ENCODE measurements around the gene MCF2L. TPM values are rescaled to one million over a fixed set of nuclear protein-coding genes. Genes with fewer than 3 reads are reported as not detected.

The MCF2L gene
- total RNA-seq, 1 donor from 2014 or later: 0.61 TPM

DNA sequence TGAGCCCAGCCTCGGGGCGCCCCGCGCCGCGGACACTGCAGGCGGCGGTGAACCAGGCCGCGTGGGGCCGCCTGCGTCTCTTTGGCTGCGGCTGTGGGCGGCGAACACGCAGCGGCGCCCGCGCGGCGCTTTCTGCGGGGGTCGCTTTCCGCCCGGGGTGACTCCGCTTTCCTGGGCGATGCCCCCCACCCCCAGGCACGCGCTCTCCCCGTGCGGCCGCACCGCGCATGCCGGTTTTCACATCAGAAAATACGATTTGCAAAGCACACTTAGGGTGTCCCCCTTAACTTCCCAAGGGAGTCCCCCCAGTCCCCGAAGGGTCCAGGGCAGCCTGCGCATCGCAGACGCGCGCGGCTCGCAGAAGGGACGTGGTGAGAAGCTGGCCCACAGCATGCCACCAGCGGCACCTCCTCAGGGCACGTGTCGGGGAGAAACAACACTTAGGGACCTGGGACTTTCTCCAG is 141.9 kb downstream of the MCF2L start:
- intact Hi-C loops (cut with micrococcal nuclease): loop anchor here (5.0 kb wide), 1 partner anchor 101 kb away; no protein-coding TSS in a partner anchor

GRCh38 chr13:113111821-113112220 is 142.8 kb downstream of the MCF2L start:
- intact Hi-C loops (cut with micrococcal nuclease): loop anchor here (5.0 kb wide), 1 partner anchor 100 kb away; no protein-coding TSS in a partner anchor

DNA sequence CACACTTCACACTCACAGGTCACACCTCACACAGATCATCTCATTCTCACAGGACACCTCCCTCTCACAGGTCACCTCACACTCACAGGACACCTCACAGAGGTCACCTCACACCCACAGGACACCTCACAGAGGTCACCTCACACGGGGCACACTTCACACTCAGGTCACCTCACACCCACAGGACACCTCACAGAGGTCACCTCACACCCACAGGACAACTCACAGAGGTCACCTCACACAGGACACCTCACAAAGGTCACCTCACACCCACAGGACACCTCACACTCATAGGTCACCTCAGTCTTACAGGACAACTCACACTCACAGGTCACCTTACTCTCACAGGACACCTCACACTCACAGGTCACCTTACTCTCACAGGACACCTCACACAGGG is 143.5 kb downstream of the MCF2L start:
- intact Hi-C loops (cut with micrococcal nuclease): loop anchor here (5.0 kb wide), 1 partner anchor 100 kb away; no protein-coding TSS in a partner anchor

- intact Hi-C loops (cut with micrococcal nuclease): loop anchor here (5.0 kb wide), 1 partner anchor 99 kb away; no protein-coding TSS in a partner anchor
These were observed 144.2 kb downstream of the MCF2L start for GRCh38 chr13:113112893-113113845.

DNA sequence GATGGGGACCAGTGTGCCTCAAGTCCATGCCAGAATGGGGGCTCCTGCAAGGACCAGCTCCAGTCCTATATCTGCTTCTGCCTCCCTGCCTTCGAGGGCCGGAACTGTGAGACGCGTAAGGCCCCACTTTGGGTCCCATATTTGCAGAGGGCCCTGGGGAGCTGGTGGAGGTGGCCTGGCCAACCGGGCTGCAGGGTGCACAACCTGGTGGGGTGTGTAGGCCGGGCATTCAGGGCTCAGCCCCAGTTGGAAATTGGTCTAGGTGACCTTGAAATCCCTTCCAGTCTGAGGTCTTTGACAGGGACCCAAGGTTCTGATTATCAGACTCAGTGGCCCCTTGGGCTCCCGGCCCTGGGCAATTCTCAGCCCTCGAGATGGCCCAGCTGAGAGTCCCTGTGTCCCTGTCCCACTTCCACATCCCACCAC is 144.8 kb downstream of the MCF2L start:
- intact Hi-C loops (cut with micrococcal nuclease): loop anchor here (5.0 kb wide), 1 partner anchor 98 kb away; no protein-coding TSS in a partner anchor

DNA sequence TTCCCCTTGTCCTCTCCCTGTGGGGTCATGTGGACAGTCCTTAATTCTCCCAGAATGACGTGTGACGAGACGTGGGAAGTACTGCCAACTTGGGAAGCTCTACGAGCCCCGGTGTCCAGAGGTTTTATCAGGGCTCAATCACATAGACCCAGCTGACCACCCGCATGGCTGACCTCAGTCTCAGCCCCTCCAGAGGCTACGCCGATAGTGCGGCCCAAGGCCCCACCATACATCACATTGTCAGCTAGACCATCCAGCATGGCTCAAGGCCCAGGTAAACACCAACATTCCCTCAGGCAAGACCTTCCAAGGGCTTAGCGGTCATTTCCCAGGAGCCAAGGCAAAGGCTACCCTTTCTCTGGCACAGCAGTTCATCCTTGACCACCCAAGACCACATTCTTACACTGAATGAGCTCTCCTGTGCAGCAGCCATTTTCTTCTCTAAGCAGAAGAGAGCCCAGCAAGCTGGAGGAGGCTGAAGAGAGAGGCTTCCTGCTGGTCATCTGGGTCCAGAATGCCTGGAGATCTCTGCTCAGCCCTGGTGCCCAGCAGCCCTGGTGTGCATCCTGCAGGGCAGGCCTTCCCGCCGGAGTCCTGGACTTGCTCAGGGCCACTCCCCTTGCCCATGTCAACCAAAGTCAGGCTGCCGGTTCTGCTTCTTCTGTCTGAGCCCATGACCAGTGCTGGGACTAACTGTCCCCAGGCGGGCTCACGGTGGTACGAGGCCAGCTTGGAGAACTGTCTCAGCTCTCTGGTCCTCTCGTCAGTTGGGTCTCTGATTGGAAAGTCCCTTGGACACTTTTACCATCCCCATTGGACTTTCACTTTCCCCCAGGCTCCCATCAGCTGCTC is 145.7 kb downstream of the MCF2L start:
- intact Hi-C loops (cut with micrococcal nuclease): loop anchor here (5.0 kb wide), 1 partner anchor 98 kb away; no protein-coding TSS in a partner anchor

- intact Hi-C loops (cut with micrococcal nuclease): no loop called here
These were observed 146.6 kb downstream of the MCF2L start for GRCh38 chr13:113115363-113116205.

DNA sequence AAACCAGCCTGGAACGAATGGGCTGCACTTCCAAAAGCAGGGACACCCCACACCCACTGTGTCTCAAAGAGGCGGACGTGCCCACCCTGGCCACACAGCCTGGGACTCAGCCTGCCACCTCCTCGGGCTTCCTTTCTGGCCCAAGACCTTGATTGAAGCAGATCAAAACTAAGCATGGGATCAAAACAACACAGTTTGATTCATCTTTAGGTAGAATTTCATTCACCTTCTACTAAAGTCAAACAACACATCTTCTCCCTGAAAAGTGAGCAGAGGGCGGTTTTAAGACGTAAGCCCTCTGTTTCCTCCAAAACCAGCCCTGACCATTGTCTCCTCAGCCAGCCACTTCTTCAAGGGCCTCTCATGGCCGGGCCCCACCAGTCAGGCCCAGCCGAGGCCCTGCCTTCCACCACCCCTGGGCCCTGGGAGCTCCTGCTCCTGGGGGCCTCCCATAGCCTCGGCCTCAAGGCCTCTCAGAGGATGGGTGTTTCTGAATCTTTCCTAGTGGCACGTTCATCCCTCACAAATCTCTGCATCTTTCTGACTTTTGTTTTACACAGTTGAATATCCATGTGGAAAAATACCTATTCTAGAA is 147.3 kb downstream of the MCF2L start:
- intact Hi-C loops (cut with micrococcal nuclease): no loop called here

- intact Hi-C loops (cut with micrococcal nuclease): no loop called here
These were observed 147.9 kb downstream of the MCF2L start for GRCh38 chr13:113116871-113117271.

DNA sequence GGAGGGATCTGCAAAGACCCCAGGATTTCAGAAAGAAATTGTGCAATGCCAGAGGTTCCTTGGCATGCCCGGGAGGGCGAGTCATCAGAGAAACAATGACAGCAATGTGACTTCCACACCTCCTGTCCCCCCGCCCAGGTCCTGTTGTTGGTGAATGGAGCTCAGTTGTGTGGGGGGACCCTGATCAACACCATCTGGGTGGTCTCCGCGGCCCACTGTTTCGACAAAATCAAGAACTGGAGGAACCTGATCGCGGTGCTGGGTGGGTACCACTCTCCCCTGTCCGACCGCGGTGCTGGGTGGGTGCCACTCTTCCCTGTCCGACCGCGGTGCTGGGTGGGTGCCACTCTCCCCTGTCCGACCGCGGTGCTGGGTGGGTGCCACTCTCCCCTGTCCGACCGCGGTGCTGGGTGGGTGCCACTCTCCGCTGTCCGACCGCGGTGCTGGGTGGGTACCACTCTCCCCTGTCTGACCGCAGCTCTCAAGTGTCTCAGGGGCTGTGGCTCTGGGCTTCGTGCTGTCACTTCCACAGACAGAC is 148.4 kb downstream of the MCF2L start:
- intact Hi-C loops (cut with micrococcal nuclease): no loop called here

- intact Hi-C loops (cut with micrococcal nuclease): no loop called here
These were observed 148.9 kb downstream of the MCF2L start for GRCh38 chr13:113117911-113118260.

- intact Hi-C loops (cut with micrococcal nuclease): no loop called here
These were observed 149.4 kb downstream of the MCF2L start for GRCh38 chr13:113118261-113119021.

DNA sequence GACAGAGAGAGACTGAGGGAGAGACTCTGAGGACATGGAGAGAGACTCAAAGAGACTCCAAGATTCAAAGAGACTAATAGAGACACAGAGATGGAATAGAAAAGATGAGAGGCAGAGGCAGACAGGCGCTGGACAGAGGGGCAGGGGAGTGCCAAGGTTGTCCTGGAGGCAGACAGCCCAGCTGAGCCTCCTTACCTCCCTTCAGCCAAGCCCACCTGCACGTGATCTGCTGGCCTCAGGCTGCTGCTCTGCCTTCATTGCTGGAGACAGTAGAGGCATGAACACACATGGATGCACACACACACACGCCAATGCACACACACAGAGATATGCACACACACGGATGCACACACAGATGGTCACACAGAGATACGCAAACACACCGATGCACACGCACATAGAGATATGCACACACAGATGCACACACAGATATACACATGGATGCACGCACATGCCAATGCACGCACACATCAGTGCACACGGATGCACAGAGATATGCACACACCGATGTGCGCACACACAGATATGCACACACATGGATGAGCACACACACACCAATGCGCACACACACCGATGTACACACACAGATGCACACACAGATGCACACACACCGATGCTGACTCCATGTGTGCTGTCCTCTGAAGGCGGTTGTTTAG is 150.3 kb downstream of the MCF2L start:
- intact Hi-C loops (cut with micrococcal nuclease): no loop called here

DNA sequence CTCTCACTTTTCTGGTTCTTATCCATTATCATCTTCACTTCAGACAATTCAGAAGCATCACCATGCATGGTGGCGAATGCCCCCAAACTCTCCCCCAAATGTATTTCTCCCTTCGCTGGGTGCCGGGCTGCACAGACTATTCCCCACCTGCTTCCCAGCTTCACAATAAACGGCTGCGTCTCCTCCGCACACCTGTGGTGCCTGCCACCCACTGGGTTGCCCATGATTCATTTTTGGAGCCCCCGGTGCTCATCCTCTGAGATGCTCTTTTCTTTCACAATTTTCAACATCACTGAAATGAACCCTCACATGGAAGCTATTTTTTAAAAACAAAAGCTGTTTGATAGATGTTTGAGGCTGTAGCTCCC is 150.8 kb downstream of the MCF2L start:
- intact Hi-C loops (cut with micrococcal nuclease): no loop called here

DNA sequence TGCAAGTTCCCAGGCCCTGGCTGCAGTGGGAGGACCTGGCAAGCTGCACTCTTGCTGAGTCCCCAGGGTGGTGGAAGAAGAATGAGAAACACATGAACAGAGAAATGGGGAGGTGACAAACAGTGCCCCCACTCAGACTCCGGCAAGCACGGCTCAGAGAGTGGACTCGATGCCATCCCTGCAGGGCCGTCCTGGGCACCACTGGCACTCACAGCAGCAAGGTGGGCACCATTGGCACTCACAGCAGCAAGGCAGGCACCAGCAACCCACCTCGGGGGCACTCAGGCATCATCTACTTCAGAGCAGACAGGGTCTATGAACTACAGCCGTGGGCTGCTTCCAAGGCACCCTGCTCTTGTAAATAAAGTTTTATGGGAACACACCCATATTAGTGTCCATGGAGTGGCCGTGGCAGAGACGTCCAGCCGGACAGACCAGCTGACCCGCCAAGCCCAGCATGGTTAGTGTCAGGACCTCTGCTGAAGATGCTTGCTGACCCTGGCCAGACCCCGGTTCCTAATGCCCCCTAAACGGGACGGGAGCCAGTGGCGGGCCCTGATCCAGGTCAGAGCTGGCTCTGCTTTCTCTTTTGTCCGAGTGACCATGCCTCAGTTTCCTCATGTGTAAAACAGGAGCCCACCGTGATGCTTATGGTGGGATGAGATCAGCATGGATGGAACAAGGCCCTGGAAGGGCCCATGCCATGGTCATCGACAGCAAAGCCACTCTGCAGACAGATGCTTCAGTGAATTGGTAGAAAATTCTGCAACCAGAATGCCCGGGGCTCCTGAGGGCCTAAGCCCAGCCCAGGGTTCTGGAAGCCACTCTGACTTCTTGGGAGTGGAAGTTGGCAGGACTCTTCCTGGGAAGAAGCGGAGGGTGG is 151.5 kb downstream of the MCF2L start:
- intact Hi-C loops (cut with micrococcal nuclease): no loop called here

- intact Hi-C loops (cut with micrococcal nuclease): no loop called here
These were observed 152.3 kb downstream of the MCF2L start for GRCh38 chr13:113121183-113121927.

- intact Hi-C loops (cut with micrococcal nuclease): no loop called here
These were observed 153.0 kb downstream of the MCF2L start for GRCh38 chr13:113121928-113122471.
